Neural cell (in vitro differentiated cells): ENCODE measurements around the gene PRKCG. TPM values are rescaled to one million over a fixed set of nuclear protein-coding genes. Genes with fewer than 3 reads are reported as not detected.

Experiments
- H2AFZ ChIP-seq: fragments of 200-600, 300-800 bp; sonication (generic), shearing (Covaris generic); 2 replicates; pipeline ENCODE4 v1.6.0; 2014; ENCODE audit warnings: low read depth, mild to moderate bottlenecking, antibody characterized with exemption, low read length, moderate library complexity
- H3F3A ChIP-seq: fragments of 200-600 bp; shearing (Covaris generic); 2 replicates; pipeline ENCODE4 v1.6.1; 2016; ENCODE audit warnings: mild to moderate bottlenecking, moderate library complexity, mixed read lengths, antibody characterized with exemption, low read length; ENCODE audit not compliant: insufficient read depth, poor library complexity, severe bottlenecking
- H3K27ac ChIP-seq: fragments of 200-600, 300-800 bp; sonication (generic), shearing (Covaris generic); 2 replicates; pipeline ENCODE4 v1.5.1; 2014; ENCODE audit warnings: mild to moderate bottlenecking, low read length, moderate library complexity
- H3K27me3 ChIP-seq: fragments of 300-800, 200-600 bp; sonication (generic), shearing (Covaris generic); 2 replicates; pipeline ENCODE4 v1.6.0; 2014; ENCODE audit warnings: mild to moderate bottlenecking, low read depth, low read length, moderate library complexity; ENCODE audit not compliant: insufficient read depth
- H3K36me3 ChIP-seq: fragments of 300-800, 200-600 bp; sonication (generic), shearing (Covaris generic); 2 replicates; pipeline ENCODE4 v1.5.1; 2014; ENCODE audit warnings: mild to moderate bottlenecking, antibody characterized with exemption, low read length, moderate library complexity; ENCODE audit not compliant: insufficient read depth
- H3K4me2 ChIP-seq: fragments of 300-800, 200-600 bp; sonication (generic), shearing (Covaris generic); 2 replicates; pipeline ENCODE4 v1.6.0; 2014; ENCODE audit warnings: mild to moderate bottlenecking, low read length
- H3K4me3 ChIP-seq: fragments of 300-800, 200-600 bp; sonication (generic), shearing (Covaris generic); 2 replicates; pipeline ENCODE4 v1.5.1; 2014; ENCODE audit warnings: mild to moderate bottlenecking, low read length, moderate library complexity
- H3K79me2 ChIP-seq: fragments of 200-600 bp; shearing (Covaris generic); replicated peaks from 2 replicates; pipeline ENCODE4 v1.6.0; 2014; ENCODE audit warnings: mild to moderate bottlenecking, low read length, moderate library complexity; ENCODE audit not compliant: insufficient read depth
- H3K9ac ChIP-seq: fragments of 300-800, 200-600 bp; sonication (generic), shearing (Covaris generic); 2 replicates; pipeline ENCODE4 v1.6.1; 2016; ENCODE audit warnings: mild to moderate bottlenecking, low read length, mixed read lengths
- H3K9me2 ChIP-seq: fragments of 200-600 bp; shearing (Covaris generic); 2 replicates; pipeline ENCODE4 v1.6.1; 2016; ENCODE audit warnings: mild to moderate bottlenecking, low read length, mixed read lengths; ENCODE audit not compliant: insufficient read depth
- H3K9me3 ChIP-seq: fragments of 200-600, 300-800 bp; sonication (generic), shearing (Covaris generic); 2 replicates; pipeline ENCODE4 v1.6.1; 2016; ENCODE audit warnings: mild to moderate bottlenecking, mixed run types, low read length, moderate library complexity, mixed read lengths
- H4K20me1 ChIP-seq: fragments of 200-600 bp; shearing (Covaris generic); 2 replicates; pipeline ENCODE4 v1.6.1; 2016; ENCODE audit warnings: mild to moderate bottlenecking, mixed run types; ENCODE audit not compliant: insufficient read depth
- EP300 ChIP-seq: fragments of 450-650 bp; conservative IDR thresholded peaks from 2 replicates; pipeline ENCODE4 v1.6.1; 2014; ENCODE audit warnings: antibody characterized with exemption, mild to moderate bottlenecking, moderate library complexity; ENCODE audit not compliant: poor library complexity, severe bottlenecking
- EZH2 ChIP-seq: fragments of 200-600, 300-800 bp; shearing (Covaris generic), sonication (generic); IDR thresholded peaks from 2 replicates; pipeline ENCODE4 v1.6.1; 2014; ENCODE audit warnings: antibody characterized with exemption, low read length, borderline replicate concordance, mild to moderate bottlenecking; ENCODE audit not compliant: insufficient read depth, poor library complexity, severe bottlenecking
- MXI1 ChIP-seq: fragments of 450-650 bp; conservative IDR thresholded peaks from 2 replicates; pipeline ENCODE4 v1.6.1; 2014; ENCODE audit warnings: antibody characterized with exemption, mild to moderate bottlenecking; ENCODE audit not compliant: poor library complexity, severe bottlenecking
- POLR2AphosphoS5 ChIP-seq: IDR thresholded peaks from 2 replicates; pipeline ENCODE4 v1.6.1; 2012
- RAD21 ChIP-seq: fragments of 450-650 bp; conservative IDR thresholded peaks from 2 replicates; pipeline ENCODE4 v1.6.1; 2014; ENCODE audit warnings: antibody characterized with exemption, mild to moderate bottlenecking, moderate library complexity
- SMC3 ChIP-seq: fragments of 450-650 bp; conservative IDR thresholded peaks from 2 replicates; pipeline ENCODE4 v1.6.1; 2014; ENCODE audit warnings: antibody characterized with exemption, mild to moderate bottlenecking, moderate library complexity; ENCODE audit not compliant: poor library complexity
- TAF1 ChIP-seq: IDR thresholded peaks from 2 replicates; pipeline ENCODE4 v1.6.1; 2012; ENCODE audit warnings: low read depth
- polyA plus RNA-seq: library from polyadenylated mRNA; depleted of rRNA; stranded (reverse); fragments of >200 nt; gene quantifications from 2 replicates; pipeline ENCODE4 v1.2.3, GENCODE V29; 2014
- TF ChIP-seq, protein P1 (sequence below): fragments of 450-650 bp; IDR thresholded peaks from 2 replicates; pipeline ENCODE4 v1.5.1; 2014; ENCODE audit warnings: antibody characterized with exemption, mild to moderate bottlenecking, moderate library complexity; ENCODE audit not compliant: poor library complexity, severe bottlenecking
- TF ChIP-seq, protein P2 (sequence below): IDR thresholded peaks from 2 replicates; pipeline ENCODE4 v1.6.1; 2012; ENCODE audit warnings: borderline replicate concordance

PRKCG gene
- polyA plus RNA-seq, 1 donor from 2014 or later = 0.99 TPM

DNA sequence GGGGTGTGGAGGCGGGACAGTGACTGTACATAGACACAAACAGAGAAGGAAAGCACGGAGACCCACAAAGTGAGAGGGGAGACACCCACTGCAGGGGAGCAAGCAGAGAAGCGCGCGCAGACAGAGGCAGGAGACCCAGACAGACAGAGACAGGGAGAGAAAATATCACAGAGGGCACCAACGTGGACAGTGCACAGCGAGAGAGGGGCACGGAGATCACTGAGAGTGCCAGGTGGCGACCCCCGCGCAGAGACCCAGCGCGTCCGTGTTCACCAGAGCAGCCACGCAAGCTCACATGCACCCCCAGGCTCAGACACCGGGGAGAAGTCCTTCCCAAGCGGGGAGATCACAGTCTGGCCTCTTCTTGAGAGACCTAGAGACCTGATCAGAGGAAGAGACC lies 25.7 kb downstream of the PRKCG start:
- Histone ChIP-seq H3K9me2 (no peaks in the 10 kb centered on the region), H3F3A (no peaks in the 10 kb centered on the region), H3K9ac (peak overlapping the region; percentile 93), H2AFZ (no peak overlapping the region), H3K9me3 (no peaks in the 10 kb centered on the region), H3K79me2 (peaks cover 24% of the 10 kb centered on the region), H3K36me3 (no peaks in the 10 kb centered on the region), H3K27me3 (no peaks in the 10 kb centered on the region), H3K27ac (no peak overlapping the region), H3K4me2 (no peak overlapping the region), H3K4me3 (peak overlapping the region; percentile 99), H4K20me1 (no peaks in the 10 kb centered on the region)
- TF ChIP-seq, protein P1, sequence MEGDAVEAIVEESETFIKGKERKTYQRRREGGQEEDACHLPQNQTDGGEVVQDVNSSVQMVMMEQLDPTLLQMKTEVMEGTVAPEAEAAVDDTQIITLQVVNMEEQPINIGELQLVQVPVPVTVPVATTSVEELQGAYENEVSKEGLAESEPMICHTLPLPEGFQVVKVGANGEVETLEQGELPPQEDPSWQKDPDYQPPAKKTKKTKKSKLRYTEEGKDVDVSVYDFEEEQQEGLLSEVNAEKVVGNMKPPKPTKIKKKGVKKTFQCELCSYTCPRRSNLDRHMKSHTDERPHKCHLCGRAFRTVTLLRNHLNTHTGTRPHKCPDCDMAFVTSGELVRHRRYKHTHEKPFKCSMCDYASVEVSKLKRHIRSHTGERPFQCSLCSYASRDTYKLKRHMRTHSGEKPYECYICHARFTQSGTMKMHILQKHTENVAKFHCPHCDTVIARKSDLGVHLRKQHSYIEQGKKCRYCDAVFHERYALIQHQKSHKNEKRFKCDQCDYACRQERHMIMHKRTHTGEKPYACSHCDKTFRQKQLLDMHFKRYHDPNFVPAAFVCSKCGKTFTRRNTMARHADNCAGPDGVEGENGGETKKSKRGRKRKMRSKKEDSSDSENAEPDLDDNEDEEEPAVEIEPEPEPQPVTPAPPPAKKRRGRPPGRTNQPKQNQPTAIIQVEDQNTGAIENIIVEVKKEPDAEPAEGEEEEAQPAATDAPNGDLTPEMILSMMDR = no peak
- TF ChIP-seq EZH2 (no peak), POLR2AphosphoS5 (no peak), MXI1 (no peak), TAF1 (no peak), RAD21 (no peak), SMC3 (no peak)
- TF ChIP-seq, protein P2, sequence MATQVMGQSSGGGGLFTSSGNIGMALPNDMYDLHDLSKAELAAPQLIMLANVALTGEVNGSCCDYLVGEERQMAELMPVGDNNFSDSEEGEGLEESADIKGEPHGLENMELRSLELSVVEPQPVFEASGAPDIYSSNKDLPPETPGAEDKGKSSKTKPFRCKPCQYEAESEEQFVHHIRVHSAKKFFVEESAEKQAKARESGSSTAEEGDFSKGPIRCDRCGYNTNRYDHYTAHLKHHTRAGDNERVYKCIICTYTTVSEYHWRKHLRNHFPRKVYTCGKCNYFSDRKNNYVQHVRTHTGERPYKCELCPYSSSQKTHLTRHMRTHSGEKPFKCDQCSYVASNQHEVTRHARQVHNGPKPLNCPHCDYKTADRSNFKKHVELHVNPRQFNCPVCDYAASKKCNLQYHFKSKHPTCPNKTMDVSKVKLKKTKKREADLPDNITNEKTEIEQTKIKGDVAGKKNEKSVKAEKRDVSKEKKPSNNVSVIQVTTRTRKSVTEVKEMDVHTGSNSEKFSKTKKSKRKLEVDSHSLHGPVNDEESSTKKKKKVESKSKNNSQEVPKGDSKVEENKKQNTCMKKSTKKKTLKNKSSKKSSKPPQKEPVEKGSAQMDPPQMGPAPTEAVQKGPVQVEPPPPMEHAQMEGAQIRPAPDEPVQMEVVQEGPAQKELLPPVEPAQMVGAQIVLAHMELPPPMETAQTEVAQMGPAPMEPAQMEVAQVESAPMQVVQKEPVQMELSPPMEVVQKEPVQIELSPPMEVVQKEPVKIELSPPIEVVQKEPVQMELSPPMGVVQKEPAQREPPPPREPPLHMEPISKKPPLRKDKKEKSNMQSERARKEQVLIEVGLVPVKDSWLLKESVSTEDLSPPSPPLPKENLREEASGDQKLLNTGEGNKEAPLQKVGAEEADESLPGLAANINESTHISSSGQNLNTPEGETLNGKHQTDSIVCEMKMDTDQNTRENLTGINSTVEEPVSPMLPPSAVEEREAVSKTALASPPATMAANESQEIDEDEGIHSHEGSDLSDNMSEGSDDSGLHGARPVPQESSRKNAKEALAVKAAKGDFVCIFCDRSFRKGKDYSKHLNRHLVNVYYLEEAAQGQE = no peak

DNA sequence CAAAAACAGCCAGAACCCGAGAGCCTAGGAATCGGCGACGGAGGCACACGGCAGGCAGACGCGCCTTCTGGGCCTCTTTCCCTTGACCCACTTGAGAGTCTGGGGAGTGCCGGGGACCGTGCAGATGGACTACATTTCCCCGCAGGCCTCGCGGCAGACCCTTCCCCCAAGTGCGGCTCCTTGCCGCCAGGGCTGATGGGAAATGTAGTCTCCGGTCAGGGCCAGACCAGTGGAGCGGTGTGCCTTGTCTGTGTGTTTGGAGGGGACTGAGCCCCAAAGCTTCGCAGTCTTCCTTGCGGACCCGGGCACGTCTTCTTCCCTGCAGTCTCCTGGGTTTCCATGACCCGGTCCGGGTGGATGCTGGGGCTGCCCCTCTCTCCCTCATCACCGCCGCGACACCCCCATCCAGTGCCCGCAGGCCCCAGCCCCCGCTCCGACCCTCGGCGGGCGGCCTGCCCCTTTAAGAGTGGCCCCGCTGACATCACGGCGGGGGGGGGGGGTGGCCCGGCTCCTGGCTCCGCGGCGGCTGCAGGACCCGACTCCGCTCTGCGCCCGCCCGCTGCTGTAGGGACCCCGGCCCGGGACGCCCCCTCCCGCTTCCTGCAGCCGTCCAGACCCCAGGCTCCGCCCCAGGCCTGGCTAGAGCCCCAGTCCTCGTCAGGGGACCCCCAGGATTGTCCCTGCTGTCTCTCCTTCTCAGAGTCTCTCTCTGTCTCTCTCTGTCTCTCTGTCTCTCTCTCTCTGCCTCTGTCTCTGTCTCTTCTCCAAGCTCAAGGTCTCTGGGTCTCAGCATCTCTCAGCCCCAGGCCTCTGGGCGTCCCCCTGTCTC lies 26.3 kb downstream of the PRKCG start:
- Histone ChIP-seq H3K36me3 (no peaks in the 10 kb centered on the region), H3K9me3 (no peaks in the 10 kb centered on the region), H4K20me1 (no peaks in the 10 kb centered on the region), H3K79me2 (peaks cover 24% of the 10 kb centered on the region), H3K9ac (peak overlapping the region; percentile 93), H3F3A (no peaks in the 10 kb centered on the region), H2AFZ (peak overlapping the region; percentile 60), H3K9me2 (no peaks in the 10 kb centered on the region), H3K4me2 (peak overlapping the region; percentile 99), H3K4me3 (peak overlapping the region; percentile 99), H3K27ac (peak overlapping the region; percentile 93), H3K27me3 (no peaks in the 10 kb centered on the region)
- TF ChIP-seq SMC3 (no peak), POLR2AphosphoS5 (peak; percentile 58), MXI1 (no peak), EZH2 (no peak), RAD21 (no peak), EP300 (no peak)
- TF ChIP-seq, protein P2 = no peak
- TF ChIP-seq, protein P1 = no peak
